Bronchial epithelial cell (primary cell): Measurements from ENCODE around the gene TRA2A. TPM values are rescaled to one million over a fixed set of nuclear protein-coding genes. Genes with fewer than 3 reads are reported as not detected.
"Not testable (repeated sequence)": the region's sequence is repeated elsewhere in the genome, so short reads cannot be mapped to it uniquely, and the experiment has no call there.

Source experiments
- DNase-seq: peaks from one replicate; pipeline ENCODE4 v3.0.0-alpha.2; 2010; ENCODE audit warnings: low read depth
- FAIRE-seq: peaks from 2 replicates; lab custom pipeline; 2011; peaks lifted over from hg19 to GRCh38; lab: Jason Lieb, UNC
- H3K27me3 ChIP-seq: 2 replicates; pipeline ENCODE4 v1.5.1; 2011; ENCODE audit warnings: low read length; ENCODE audit not compliant: control insufficient read depth, insufficient read depth
- H3K36me3 ChIP-seq: 2 replicates; pipeline ENCODE4 v1.5.1; 2011; ENCODE audit warnings: low read length; ENCODE audit not compliant: control insufficient read depth, insufficient read depth
- H3K4me3 ChIP-seq: 2 replicates; pipeline ENCODE4 v1.5.1; 2011; ENCODE audit warnings: mild to moderate bottlenecking, low read depth, low read length, control low read depth
- total RNA-seq: library from RNA; depleted of rRNA; stranded (reverse); fragments of >200 nt; gene quantifications from 2 replicates; pipeline ENCODE4 v1.2.1, GENCODE V29; 2014
- TF ChIP-seq, protein P1 (sequence below): IDR thresholded peaks from 2 replicates; pipeline ENCODE4 v1.5.1; 2011; ENCODE audit warnings: mild to moderate bottlenecking, moderate library complexity, low read length, control low read depth, inconsistent platforms; ENCODE audit not compliant: insufficient read depth, severe bottlenecking

The TRA2A gene
- total RNA-seq, 1 donor from 2014 or later: 21.3 TPM

DNA sequence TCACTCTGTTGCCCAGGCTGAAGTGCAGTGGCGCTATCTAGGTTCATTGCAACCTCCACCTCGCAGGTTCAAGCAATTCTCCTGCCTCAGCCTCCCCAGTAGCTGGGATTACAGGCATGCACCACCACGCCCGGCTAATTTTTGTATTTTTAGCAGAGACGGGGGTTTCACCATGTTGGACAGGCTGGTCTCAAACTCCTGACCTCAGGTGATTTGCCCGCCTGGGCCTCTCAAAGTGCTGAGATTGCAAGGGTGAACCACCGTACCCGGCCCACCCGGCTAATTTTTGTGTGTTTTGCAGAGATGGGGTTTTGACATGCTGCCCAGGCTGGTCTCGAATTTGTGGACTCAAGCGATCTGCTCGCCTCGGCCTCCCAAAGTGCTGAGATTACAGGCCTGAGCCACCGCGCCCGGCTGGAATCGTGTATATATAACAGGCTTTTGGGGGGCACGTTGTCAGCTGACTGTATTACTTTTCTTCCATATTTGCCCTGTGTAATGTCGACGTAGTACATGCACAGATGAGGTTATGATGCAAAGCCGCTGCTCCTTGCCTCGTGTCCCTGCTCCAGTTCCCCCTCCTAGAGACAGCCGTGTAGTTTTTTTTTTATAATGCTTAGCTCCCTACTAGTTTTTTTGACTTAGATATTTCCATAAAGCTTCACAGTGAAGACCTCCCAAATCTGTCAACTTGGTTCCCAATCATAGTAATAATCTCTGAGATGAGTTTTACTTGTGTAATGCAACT is 883 bp upstream of the TRA2A start:
- H3K36me3 ChIP-seq: no peaks in the 10 kb centered on the region
- no peak overlapping the region for H3K4me3 ChIP-seq
- H3K27me3 ChIP-seq: no peaks in the 10 kb centered on the region
- FAIRE-seq: no peak
- TF ChIP-seq, protein P1, sequence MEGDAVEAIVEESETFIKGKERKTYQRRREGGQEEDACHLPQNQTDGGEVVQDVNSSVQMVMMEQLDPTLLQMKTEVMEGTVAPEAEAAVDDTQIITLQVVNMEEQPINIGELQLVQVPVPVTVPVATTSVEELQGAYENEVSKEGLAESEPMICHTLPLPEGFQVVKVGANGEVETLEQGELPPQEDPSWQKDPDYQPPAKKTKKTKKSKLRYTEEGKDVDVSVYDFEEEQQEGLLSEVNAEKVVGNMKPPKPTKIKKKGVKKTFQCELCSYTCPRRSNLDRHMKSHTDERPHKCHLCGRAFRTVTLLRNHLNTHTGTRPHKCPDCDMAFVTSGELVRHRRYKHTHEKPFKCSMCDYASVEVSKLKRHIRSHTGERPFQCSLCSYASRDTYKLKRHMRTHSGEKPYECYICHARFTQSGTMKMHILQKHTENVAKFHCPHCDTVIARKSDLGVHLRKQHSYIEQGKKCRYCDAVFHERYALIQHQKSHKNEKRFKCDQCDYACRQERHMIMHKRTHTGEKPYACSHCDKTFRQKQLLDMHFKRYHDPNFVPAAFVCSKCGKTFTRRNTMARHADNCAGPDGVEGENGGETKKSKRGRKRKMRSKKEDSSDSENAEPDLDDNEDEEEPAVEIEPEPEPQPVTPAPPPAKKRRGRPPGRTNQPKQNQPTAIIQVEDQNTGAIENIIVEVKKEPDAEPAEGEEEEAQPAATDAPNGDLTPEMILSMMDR: no peak
- DNase-seq: no peak

DNA sequence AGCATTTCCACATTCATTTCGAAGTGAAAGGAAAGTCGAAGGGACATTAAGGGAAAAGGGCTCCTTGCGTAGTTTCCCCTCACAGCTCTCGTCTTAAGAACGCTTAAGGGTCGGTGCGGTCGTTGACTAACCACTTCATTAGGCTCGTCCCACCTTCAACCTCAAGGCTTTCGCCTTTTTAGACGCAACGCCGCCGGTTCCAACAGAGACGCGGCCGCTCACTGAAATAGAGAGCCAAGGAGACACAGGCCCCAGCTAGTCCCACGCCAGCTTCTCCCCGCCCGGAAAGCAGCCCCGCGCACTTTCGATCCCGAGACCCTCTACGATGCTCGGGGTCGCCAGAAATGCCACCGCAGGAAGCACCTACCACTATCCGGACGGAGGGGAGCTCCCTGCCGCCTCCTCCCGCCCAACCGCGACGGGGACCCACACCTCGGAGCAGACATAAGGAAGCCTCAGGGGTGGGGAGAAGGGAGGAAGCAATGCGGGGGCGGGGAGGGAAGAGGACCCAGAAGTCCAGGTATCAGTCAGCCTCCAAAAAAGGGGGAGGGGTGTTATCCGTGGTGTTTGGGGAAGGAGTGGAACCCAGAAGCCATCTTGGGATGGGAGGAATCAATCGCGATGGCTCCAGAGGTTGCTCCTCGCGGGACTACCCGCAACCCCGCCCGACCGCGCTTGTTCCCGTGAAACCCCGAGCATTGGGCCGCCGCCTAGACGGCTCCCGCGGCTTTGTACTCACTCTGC is 559 bp downstream of the TRA2A start:
- Histone ChIP-seq H3K27me3 (no peaks in the 10 kb centered on the region), H3K4me3 (peak overlapping the region; percentile 57), H3K36me3 (no peaks in the 10 kb centered on the region)
- FAIRE-seq: no peak
- TF ChIP-seq, protein P1: no peak
- DNase-seq: peak; percentile 50

DNA sequence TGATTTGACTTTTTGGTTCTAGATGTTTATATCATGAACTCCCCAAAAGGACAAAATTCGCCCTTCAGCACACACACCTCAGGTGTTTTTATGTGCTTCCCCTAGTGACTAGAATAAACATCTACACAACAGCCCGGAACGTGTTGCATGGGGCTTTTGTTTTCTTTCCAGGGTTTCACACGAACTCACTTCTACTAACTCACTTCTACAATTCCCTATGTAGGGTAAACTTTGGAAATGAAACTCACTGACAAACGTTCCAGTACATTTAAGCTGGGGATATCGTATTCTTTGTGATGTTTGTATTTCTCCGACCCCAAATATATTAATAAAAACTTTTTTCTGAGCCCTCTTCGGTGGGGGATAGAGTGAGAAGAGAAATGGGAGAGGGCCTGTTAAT is 1.4 kb downstream of the TRA2A start:
- Histone ChIP-seq H3K36me3 (no peaks in the 10 kb centered on the region), H3K27me3 (no peaks in the 10 kb centered on the region), H3K4me3 (peak overlapping the region; percentile 57)
- TF ChIP-seq, protein P1: no peak
- FAIRE-seq: no peak
- peak; percentile 54 for DNase-seq

DNA sequence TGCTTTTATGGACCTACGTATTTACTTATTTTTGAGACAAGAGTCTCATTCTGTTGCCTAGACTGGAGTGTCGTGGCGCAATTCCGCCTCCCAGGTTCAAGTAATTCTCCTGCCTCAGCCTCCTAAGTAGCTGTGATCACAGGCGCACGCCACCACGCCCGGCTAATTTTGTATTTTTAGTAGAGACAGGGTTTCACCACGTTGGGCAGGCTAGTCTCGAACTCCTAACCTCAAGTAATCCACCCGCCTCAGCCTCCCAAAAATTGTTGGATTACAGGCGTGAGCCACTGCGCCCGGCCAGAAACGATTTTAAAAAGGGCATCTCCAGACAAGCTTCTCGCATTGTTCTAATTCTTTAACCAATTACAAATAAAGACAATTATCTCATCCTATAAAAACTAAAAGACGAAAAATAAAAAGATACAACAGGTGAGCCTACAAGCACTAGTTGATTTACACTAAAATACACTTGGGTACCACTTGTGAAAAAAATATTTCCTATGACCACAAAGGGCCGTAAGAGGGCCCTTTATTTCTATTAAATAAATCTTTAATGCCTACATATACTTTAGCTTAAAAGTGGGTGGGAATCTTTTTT is 2.4 kb downstream of the TRA2A start:
- no peak for DNase-seq
- no peak for FAIRE-seq
- TF ChIP-seq, protein P1: no peak
- H3K4me3 ChIP-seq: no peak overlapping the region
- H3K36me3 ChIP-seq: no peaks in the 10 kb centered on the region
- H3K27me3 ChIP-seq: no peaks in the 10 kb centered on the region

DNA sequence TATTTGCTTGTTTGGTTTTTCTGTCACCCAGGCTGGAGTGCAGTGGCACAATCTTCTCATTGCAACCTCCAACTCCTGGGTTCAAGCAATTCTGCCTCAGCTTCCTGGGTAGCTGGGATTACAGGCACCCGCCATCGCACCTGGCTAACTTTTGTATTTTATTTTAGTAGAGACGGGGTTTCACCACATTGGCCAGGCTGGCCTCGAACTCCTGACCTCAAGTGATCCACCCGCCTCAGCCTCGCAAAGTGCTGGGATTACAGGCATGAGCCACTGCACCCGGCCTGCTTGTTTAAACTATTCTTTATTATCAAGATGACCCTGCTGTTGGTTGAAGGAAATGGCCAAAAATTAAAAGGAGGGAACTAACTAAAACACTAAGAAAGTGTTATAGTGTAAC is 6.2 kb downstream of the TRA2A start:
- not testable (repeated sequence) for H3K27me3 ChIP-seq, DNase-seq, H3K4me3 ChIP-seq, FAIRE-seq, H3K36me3 ChIP-seq

DNA sequence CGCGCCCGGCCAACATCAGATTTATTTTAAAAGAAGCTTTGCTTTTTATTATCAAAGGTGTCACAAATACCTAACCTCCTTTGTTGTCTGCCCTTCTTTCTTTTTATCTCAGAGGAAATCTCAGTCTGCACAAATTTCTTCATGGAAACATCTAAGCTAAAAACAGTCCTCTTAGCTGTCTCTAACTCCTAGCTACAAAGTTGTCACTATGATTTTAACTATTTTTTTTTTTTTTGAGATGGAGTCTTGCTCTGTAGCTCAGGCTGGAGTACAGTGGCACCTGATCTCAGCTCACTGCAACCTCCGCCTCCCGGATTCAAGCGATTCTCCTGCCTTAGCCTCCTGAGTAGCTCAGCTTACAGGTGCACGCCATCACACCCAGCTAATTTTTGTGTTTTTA is 7.3 kb downstream of the TRA2A start:
- Histone ChIP-seq H3K36me3 (peaks cover 10% of the 10 kb centered on the region), H3K27me3 (no peaks in the 10 kb centered on the region), H3K4me3 (no peak overlapping the region)
- TF ChIP-seq, protein P1: no peak
- no peak for DNase-seq
- no peak for FAIRE-seq
